ENCODE measurements around the gene MAP3K5.

DNA sequence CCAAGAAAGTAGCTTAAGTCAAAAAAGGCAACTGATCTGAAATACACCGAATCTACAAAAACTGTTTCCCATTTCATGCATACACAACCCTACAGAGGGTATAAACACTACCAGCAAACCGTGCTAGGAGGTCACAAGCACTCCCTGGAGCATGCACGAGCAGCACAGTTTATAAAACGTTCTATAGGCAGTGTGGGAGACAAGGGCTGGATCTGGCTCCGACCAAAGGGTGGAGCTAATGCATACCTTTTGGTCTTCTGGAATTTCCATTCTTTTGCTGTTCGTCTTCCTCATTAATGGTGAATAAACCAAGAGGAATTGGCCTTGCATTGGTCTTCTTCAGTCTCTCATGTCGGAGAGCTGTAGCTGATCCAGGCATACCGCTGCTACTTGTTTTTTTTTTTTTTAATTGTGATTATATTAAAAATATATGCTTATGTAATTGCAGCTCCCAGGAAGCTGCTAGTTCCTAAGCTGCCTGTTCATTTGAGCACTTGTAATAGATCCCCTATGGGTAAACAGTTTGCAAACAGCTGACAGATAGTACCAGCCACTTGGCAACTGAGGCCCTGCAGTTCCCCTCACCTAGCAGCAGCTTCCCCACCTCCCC is 266.6 kb downstream of the MAP3K5 start:
- TF ChIP-seq, protein P1, sequence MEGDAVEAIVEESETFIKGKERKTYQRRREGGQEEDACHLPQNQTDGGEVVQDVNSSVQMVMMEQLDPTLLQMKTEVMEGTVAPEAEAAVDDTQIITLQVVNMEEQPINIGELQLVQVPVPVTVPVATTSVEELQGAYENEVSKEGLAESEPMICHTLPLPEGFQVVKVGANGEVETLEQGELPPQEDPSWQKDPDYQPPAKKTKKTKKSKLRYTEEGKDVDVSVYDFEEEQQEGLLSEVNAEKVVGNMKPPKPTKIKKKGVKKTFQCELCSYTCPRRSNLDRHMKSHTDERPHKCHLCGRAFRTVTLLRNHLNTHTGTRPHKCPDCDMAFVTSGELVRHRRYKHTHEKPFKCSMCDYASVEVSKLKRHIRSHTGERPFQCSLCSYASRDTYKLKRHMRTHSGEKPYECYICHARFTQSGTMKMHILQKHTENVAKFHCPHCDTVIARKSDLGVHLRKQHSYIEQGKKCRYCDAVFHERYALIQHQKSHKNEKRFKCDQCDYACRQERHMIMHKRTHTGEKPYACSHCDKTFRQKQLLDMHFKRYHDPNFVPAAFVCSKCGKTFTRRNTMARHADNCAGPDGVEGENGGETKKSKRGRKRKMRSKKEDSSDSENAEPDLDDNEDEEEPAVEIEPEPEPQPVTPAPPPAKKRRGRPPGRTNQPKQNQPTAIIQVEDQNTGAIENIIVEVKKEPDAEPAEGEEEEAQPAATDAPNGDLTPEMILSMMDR (IDR thresholded peaks at IDR 0.05; ENCODE audit: low read length), result no peak
- no peak for TF ChIP-seq EZH2 (IDR thresholded peaks at IDR 0.05; ENCODE audit: borderline replicate concordance, low read length)

All from OCI-LY1 (cell line).